Activated naive CD8-positive, alpha-beta T cell (primary cell): Measurements from ENCODE around the gene ARHGEF11.

Experiments
- H3K27ac Mint-ChIP-seq: one replicate; pipeline ENCODE4 v1.8.0; 2021; ENCODE audit warnings: mixed read lengths
- H3K27me3 Mint-ChIP-seq: one replicate; pipeline ENCODE4 v1.8.0; 2021; ENCODE audit warnings: mixed read lengths
- H3K36me3 Mint-ChIP-seq: one replicate; pipeline ENCODE4 v1.8.0; 2021; ENCODE audit warnings: mixed read lengths
- H3K4me1 Mint-ChIP-seq: one replicate; pipeline ENCODE4 v1.8.0; 2021; ENCODE audit warnings: low read depth, mixed read lengths
- H3K4me3 Mint-ChIP-seq: one replicate; pipeline ENCODE4 v1.8.0; 2021; ENCODE audit warnings: mild to moderate bottlenecking, mixed read lengths
- H3K9me3 Mint-ChIP-seq: one replicate; pipeline ENCODE4 v1.8.0; 2021; ENCODE audit warnings: low read depth, mixed read lengths

The ARHGEF11 gene

GRCh38 chr1:156999596-157000320 lies 45.8 kb downstream of the ARHGEF11 start:
- no peak overlapping the region for H3K27ac Mint-ChIP-seq
- peaks cover 2% of the 10 kb centered on the region for H3K36me3 Mint-ChIP-seq
- H3K4me1 Mint-ChIP-seq = no peaks in the 10 kb centered on the region
- H3K27me3 Mint-ChIP-seq = peaks cover 10% of the 10 kb centered on the region
- H3K9me3 Mint-ChIP-seq = no peaks in the 10 kb centered on the region
- H3K4me3 Mint-ChIP-seq = no peak overlapping the region

DNA sequence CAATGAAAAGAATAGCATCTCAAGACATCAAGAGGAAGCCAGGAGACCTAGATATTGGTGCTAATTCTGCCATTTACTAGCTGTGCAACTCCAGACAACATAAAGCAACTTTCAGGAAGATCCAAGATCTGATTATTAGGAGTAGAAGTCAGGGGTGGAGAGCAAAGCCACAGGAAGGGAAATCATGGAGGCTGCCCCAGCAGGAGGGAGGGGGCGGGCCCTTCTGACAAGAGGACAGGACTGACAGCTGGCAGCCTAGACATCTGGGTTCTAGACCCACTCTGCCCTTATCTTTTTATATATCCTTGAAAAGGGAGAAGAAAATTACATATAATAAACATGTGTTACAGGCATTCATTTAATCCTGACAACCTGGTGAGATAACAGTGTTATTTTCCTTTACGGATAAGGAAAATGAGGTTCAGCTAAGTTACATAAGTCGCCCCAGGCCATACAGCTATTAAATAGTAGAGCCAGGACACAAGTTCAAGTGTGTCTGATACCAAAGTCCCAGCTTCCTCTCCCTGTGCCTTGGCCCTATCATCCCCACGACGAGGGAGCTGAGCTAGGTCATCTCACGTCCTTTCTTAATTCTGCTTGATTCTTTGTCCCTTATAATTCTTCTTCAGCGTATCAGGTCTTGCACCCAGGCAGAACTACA lies 46.6 kb downstream of the ARHGEF11 start:
- Mint-ChIP-seq H3K4me3 (no peak overlapping the region), H3K36me3 (peaks cover 2% of the 10 kb centered on the region), H3K27ac (no peak overlapping the region), H3K27me3 (peaks cover 10% of the 10 kb centered on the region), H3K4me1 (no peaks in the 10 kb centered on the region), H3K9me3 (no peaks in the 10 kb centered on the region)

DNA sequence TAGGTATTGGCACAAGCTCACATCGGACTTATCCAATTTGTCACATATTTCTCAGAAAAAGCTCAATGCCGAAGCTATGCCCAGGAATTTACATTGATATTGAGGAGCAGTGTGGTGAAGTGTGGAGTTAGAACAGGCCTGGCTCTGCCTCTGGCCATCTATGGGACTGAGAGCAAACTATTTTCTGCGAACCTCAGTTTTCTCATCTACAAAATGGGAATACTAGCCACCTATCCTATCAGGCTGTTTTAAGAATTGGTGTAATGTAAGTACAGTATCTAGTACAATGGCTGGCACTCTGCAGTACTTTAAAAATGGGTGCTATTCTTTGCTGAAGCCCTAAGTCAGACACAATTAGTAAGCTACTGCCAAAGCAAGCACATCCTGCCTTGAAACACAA lies 47.2 kb downstream of the ARHGEF11 start:
- Mint-ChIP-seq H3K4me1 (no peaks in the 10 kb centered on the region), H3K4me3 (no peak overlapping the region), H3K9me3 (no peaks in the 10 kb centered on the region), H3K27ac (no peak overlapping the region), H3K36me3 (peaks cover 2% of the 10 kb centered on the region), H3K27me3 (peaks cover 10% of the 10 kb centered on the region)

GRCh38 chr1:156995412-156995811 lies 50.1 kb downstream of the ARHGEF11 start:
- Mint-ChIP-seq H3K4me1 (no peaks in the 10 kb centered on the region), H3K27me3 (peaks cover 7% of the 10 kb centered on the region), H3K36me3 (no peaks in the 10 kb centered on the region), H3K4me3 (no peak overlapping the region), H3K9me3 (no peaks in the 10 kb centered on the region), H3K27ac (no peak overlapping the region)

- Mint-ChIP-seq H3K4me3 (no peak overlapping the region), H3K27ac (no peak overlapping the region), H3K27me3 (peaks cover 5% of the 10 kb centered on the region)
Observed at GRCh38 chr1:156994277-156994676, 51.3 kb downstream of the ARHGEF11 start.

GRCh38 chr1:156993426-156994147 lies 52.0 kb downstream of the ARHGEF11 start:
- H3K9me3 Mint-ChIP-seq = no peaks in the 10 kb centered on the region
- H3K36me3 Mint-ChIP-seq = no peaks in the 10 kb centered on the region
- H3K27ac Mint-ChIP-seq = no peak overlapping the region
- H3K4me1 Mint-ChIP-seq = no peaks in the 10 kb centered on the region
- peaks cover 3% of the 10 kb centered on the region for H3K27me3 Mint-ChIP-seq
- no peak overlapping the region for H3K4me3 Mint-ChIP-seq

More at GRCh38 chr1:156994277-156994676, 51.3 kb downstream of the ARHGEF11 start:
- Mint-ChIP-seq H3K9me3 (no peaks in the 10 kb centered on the region), H3K4me1 (no peaks in the 10 kb centered on the region), H3K36me3 (no peaks in the 10 kb centered on the region)

- Mint-ChIP-seq H3K36me3 (no peaks in the 10 kb centered on the region), H3K4me3 (no peak overlapping the region), H3K9me3 (no peaks in the 10 kb centered on the region), H3K27me3 (peaks cover 3% of the 10 kb centered on the region), H3K27ac (no peak overlapping the region), H3K4me1 (no peaks in the 10 kb centered on the region)
Observed at GRCh38 chr1:156992215-156992614, 53.3 kb downstream of the ARHGEF11 start.

DNA sequence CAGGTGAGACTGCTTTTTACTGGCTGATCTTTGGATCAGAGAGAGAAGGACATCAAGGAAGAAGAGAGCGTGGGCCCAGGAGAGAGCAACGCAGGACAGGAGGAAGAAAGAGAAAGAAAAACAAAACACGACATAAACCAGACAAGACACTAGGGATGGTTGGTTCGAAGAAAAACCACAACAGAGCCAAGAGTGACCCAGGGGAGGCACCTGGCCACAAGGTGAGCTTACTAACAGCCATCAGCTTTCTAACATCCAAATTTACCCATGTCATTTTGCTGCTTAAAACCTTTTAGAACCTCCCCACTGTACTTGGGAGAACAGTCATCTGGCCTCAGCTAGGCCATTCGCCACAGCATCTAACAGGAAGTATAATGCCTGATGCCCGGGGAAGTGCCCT lies 57.8 kb downstream of the ARHGEF11 start:
- Mint-ChIP-seq H3K4me3 (no peak overlapping the region), H3K4me1 (no peaks in the 10 kb centered on the region)

GRCh38 chr1:156980551-156980950 lies 65.0 kb downstream of the ARHGEF11 start:
- peaks cover 19% of the 10 kb centered on the region for H3K27me3 Mint-ChIP-seq
- H3K36me3 Mint-ChIP-seq = peaks cover 5% of the 10 kb centered on the region
- H3K4me3 Mint-ChIP-seq = no peak overlapping the region
- H3K9me3 Mint-ChIP-seq = no peaks in the 10 kb centered on the region
- H3K27ac Mint-ChIP-seq = no peak overlapping the region
- no peaks in the 10 kb centered on the region for H3K4me1 Mint-ChIP-seq

More for the DNA sequence above, 57.8 kb downstream of the ARHGEF11 start:
- H3K27ac Mint-ChIP-seq = no peak overlapping the region
- H3K36me3 Mint-ChIP-seq = no peaks in the 10 kb centered on the region
- peaks cover 9% of the 10 kb centered on the region for H3K27me3 Mint-ChIP-seq
- H3K9me3 Mint-ChIP-seq = no peaks in the 10 kb centered on the region

- H3K27me3 Mint-ChIP-seq = peaks cover 21% of the 10 kb centered on the region
Observed at GRCh38 chr1:156975084-156975483, 70.5 kb downstream of the ARHGEF11 start.

DNA sequence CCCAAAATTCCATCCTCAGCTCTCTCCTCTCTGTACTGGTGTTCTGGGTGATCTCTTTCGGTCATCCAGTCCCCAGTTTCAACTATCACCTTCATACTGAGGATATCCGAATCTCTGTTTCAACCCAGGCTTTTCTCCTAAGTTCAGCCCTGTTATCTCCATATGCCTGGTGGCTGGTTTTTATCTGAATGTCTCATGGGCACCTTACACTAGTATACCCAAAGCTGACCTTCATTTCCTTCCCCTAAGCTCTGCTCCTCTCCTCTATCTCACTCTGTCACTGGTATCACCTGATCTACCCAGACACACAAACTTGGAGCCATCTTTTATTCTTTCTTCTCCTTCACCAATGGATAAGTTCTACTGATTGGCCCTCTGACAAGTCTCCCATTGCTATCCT lies 72.1 kb downstream of the ARHGEF11 start:
- H3K4me3 Mint-ChIP-seq = no peak overlapping the region
- no peaks in the 10 kb centered on the region for H3K9me3 Mint-ChIP-seq
- no peak overlapping the region for H3K27ac Mint-ChIP-seq
- H3K36me3 Mint-ChIP-seq = peaks cover 2% of the 10 kb centered on the region
- H3K27me3 Mint-ChIP-seq = peaks cover 12% of the 10 kb centered on the region
- H3K4me1 Mint-ChIP-seq = no peaks in the 10 kb centered on the region

More at GRCh38 chr1:156975084-156975483, 70.5 kb downstream of the ARHGEF11 start:
- no peaks in the 10 kb centered on the region for H3K9me3 Mint-ChIP-seq
- H3K4me3 Mint-ChIP-seq = no peak overlapping the region
- H3K4me1 Mint-ChIP-seq = no peaks in the 10 kb centered on the region
- H3K27ac Mint-ChIP-seq = no peak overlapping the region
- H3K36me3 Mint-ChIP-seq = peaks cover 5% of the 10 kb centered on the region

DNA sequence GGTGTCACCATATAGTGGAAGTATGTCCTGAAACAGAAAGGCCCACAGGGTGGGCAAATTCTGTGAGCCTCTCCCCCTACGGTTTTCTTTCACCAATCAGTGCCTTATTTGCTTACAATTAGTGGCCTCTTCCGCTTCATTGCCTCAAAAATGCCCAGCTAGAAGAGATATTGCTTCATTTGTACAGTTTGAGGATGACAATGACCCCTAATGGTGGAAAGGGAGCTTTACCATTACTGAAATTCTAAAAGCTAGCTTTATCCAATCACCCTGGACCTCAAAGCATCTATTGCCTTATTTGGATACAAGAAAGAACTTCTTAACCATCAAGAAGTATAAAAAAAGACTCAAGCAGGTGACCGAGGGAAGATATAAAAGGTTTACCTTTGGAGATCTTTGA lies 75.5 kb downstream of the ARHGEF11 start:
- Mint-ChIP-seq H3K27me3 (peaks cover 6% of the 10 kb centered on the region), H3K27ac (no peak overlapping the region), H3K9me3 (no peaks in the 10 kb centered on the region), H3K36me3 (no peaks in the 10 kb centered on the region), H3K4me1 (no peaks in the 10 kb centered on the region), H3K4me3 (no peak overlapping the region)

DNA sequence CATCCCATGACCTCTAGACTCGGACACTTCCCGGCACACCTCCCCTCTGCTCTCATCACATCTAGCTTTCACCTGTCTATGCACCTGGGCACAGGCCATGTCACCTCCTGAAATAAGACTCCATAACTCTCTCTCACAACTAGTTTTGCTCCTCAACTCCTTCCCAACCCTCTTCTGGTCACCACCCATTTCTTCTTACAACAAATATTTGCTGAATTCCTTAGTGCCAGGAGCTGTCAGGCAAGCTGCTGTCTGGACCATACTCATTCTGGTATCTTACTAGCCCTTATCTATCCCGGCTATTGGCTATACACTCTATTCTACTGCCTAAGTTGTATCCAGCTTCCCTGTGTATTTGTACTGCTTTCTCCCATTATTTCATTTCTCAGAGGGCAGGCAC lies 76.0 kb downstream of the ARHGEF11 start:
- Mint-ChIP-seq H3K27ac (no peak overlapping the region), H3K4me3 (no peak overlapping the region), H3K4me1 (peaks cover 2% of the 10 kb centered on the region), H3K9me3 (no peaks in the 10 kb centered on the region), H3K36me3 (no peaks in the 10 kb centered on the region), H3K27me3 (peaks cover 6% of the 10 kb centered on the region)

DNA sequence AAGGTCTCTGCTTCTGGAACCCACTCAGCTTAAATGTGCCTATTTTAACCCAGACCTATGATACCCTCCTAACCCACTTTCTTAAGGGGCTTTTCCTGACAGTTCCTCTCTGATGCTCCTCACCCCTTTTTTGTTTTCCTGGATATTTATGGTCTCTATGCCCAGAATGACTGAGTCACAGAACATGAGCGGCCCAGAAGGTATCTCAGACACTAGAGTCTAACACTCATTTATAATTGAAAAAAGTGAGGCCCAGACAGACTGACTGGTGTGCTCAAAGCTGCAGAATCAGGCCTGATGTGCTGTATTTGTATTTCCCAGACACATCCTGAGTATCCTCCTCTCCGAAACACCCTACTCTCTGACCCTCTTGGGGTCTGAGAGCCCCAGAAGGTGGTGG lies 81.1 kb downstream of the ARHGEF11 start:
- Mint-ChIP-seq H3K27ac (peak overlapping the region; percentile 90), H3K36me3 (peaks cover 12% of the 10 kb centered on the region), H3K9me3 (no peaks in the 10 kb centered on the region), H3K4me1 (peaks cover 36% of the 10 kb centered on the region), H3K4me3 (peak overlapping the region; percentile 83), H3K27me3 (no peaks in the 10 kb centered on the region)

GRCh38 chr1:156963621-156964020 lies 81.9 kb downstream of the ARHGEF11 start:
- Mint-ChIP-seq H3K36me3 (peaks cover 16% of the 10 kb centered on the region), H3K4me3 (peak overlapping the region; percentile 83), H3K9me3 (no peaks in the 10 kb centered on the region), H3K27me3 (no peaks in the 10 kb centered on the region), H3K4me1 (peaks cover 38% of the 10 kb centered on the region), H3K27ac (peak overlapping the region; percentile 90)
